Measurements from ENCODE around the gene NNAT. TPM values are rescaled to one million over a fixed set of nuclear protein-coding genes. Genes with fewer than 3 reads are reported as not detected.
"Not testable (repeated sequence)": the region's sequence is repeated elsewhere in the genome, so short reads cannot be mapped to it uniquely, and the experiment has no call there.

The NNAT gene
- total RNA-seq, 1 donor from 2014 or later: 114 TPM

DNA sequence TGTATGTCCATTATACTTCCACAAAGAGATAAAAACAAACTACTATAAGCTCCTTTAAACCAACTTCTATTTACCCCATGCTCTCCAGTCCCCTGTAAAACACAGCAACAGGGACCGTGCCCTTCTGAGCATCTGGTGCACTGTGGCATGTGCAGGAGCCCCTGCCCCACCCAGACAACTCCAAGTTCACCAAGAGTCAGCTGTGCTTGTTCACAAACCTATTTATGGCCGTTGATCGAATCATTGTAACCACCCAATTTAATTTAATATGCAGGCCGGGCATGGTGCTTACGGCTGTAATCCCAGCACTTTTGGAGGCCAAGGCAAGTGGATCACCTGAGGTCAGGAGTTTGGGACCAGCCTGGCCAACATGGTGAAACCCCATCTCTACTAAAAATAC is 20.3 kb downstream of the NNAT start:
- DNase-seq (ENCODE audit: extremely low spot score, unreplicated experiment): peak; percentile 29
- TF ChIP-seq, protein P1, sequence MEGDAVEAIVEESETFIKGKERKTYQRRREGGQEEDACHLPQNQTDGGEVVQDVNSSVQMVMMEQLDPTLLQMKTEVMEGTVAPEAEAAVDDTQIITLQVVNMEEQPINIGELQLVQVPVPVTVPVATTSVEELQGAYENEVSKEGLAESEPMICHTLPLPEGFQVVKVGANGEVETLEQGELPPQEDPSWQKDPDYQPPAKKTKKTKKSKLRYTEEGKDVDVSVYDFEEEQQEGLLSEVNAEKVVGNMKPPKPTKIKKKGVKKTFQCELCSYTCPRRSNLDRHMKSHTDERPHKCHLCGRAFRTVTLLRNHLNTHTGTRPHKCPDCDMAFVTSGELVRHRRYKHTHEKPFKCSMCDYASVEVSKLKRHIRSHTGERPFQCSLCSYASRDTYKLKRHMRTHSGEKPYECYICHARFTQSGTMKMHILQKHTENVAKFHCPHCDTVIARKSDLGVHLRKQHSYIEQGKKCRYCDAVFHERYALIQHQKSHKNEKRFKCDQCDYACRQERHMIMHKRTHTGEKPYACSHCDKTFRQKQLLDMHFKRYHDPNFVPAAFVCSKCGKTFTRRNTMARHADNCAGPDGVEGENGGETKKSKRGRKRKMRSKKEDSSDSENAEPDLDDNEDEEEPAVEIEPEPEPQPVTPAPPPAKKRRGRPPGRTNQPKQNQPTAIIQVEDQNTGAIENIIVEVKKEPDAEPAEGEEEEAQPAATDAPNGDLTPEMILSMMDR (conservative IDR thresholded peaks at IDR 0.05): no peak
- H3K9me3 Mint-ChIP-seq: no peaks in the 10 kb centered on the region
- H3K4me1 Mint-ChIP-seq (ENCODE audit: unreplicated experiment): no peaks in the 10 kb centered on the region
- H3K27ac Mint-ChIP-seq: no peak overlapping the region
- no peaks in the 10 kb centered on the region for H3K27me3 Mint-ChIP-seq
- no peaks in the 10 kb centered on the region for H3K36me3 Mint-ChIP-seq
- no peak overlapping the region for H3K4me3 Mint-ChIP-seq

DNA sequence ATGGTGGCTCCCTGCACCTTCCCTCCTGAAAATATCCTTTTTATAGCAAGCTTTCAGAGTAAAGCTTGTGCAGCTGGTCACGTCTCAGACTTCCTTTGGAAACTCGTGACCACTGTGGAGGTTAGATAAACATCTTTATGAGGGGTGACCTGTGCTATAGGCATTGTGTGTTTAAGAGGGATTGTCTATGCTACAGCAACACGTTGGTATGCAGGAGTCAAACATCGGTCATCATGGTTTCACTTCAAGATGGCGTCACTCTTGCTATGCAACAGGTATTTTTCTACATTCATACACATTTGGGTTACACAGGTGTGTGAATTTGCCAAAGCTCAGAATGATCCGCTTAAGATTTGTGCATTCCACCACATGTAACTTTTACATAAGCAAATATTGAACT is 21.2 kb downstream of the NNAT start:
- Mint-ChIP-seq H3K27ac (peak overlapping the region; percentile 34), H3K9me3 (no peaks in the 10 kb centered on the region), H3K4me3 (no peak overlapping the region), H3K4me1 (ENCODE audit: unreplicated experiment) (no peaks in the 10 kb centered on the region), H3K27me3 (no peaks in the 10 kb centered on the region), H3K36me3 (no peaks in the 10 kb centered on the region)
- TF ChIP-seq, protein P1 (conservative IDR thresholded peaks at IDR 0.05): no peak
- peak; percentile 15 for DNase-seq (ENCODE audit: extremely low spot score, unreplicated experiment)

DNA sequence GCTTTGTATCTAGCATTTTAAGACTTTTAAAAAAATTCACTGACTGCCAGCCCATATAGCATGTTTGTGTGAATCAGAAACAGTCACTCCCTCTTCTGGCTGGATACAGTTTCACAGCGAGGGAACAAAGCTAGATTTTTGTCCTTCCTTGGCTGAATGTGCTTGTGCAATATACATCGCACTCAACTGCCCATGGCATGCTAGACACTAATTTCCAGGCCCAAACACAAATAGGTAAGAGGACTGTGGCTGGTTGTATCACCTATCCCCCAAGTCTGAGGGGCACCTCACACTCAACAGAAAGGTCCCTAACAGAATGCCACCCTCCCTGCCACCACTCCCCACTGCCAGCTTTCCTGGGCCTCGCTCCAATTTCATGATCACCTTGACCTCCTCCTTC is 22.8 kb downstream of the NNAT start:
- no peak overlapping the region for H3K27ac Mint-ChIP-seq
- TF ChIP-seq, protein P1 (conservative IDR thresholded peaks at IDR 0.05): peak; percentile 66
- no peaks in the 10 kb centered on the region for H3K27me3 Mint-ChIP-seq
- no peaks in the 10 kb centered on the region for H3K36me3 Mint-ChIP-seq
- DNase-seq (ENCODE audit: extremely low spot score, unreplicated experiment): peak; percentile 18
- H3K4me3 Mint-ChIP-seq: no peak overlapping the region
- H3K4me1 Mint-ChIP-seq (ENCODE audit: unreplicated experiment): no peaks in the 10 kb centered on the region
- no peaks in the 10 kb centered on the region for H3K9me3 Mint-ChIP-seq

DNA sequence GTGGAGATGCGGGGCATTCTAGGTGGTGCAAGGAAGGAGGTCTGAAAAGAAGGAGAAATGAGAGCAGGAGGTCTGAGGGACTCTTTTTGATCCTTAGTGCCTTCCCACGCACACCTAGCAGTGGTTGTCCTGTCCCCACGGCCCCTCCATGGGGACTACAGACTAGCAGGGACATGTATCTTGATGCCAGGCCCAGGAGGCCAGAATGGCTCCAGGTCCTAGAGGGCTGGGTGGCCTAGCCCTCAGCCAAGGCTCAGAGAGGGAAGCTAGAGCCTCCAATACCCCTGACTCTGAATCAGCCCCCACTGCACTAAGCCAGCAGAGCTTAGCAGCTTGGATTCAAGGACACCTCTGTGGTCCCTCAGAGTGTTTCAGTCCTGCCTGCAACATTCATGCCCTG is 23.3 kb downstream of the NNAT start:
- Mint-ChIP-seq H3K9me3 (no peaks in the 10 kb centered on the region), H3K36me3 (no peaks in the 10 kb centered on the region), H3K27ac (no peak overlapping the region), H3K4me1 (ENCODE audit: unreplicated experiment) (no peaks in the 10 kb centered on the region), H3K27me3 (no peaks in the 10 kb centered on the region), H3K4me3 (no peak overlapping the region)
- DNase-seq (ENCODE audit: extremely low spot score, unreplicated experiment): no peak
- TF ChIP-seq, protein P1 (conservative IDR thresholded peaks at IDR 0.05): no peak

DNA sequence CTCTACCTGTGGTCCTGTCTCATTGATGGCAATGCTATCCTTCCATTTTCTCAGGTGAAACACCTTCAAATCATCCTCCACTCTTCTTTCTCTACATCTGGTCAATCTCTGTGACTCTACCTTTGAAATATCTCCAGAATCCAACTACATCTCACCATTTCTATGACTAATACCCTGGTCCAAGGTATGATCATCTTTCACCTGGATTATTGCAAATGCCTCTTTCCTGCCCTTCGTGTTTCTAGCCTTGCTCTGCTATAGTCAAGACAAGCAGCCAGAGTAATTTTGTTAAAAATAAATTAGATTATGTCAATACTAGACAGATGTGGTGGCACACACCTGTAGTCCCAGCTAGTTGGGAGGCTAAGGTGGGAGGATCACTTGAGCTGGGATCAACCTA is 24.5 kb downstream of the NNAT start:
- Mint-ChIP-seq H3K4me3 (no peak overlapping the region), H3K9me3 (no peaks in the 10 kb centered on the region), H3K27ac (no peak overlapping the region), H3K27me3 (no peaks in the 10 kb centered on the region), H3K4me1 (ENCODE audit: unreplicated experiment) (no peaks in the 10 kb centered on the region), H3K36me3 (no peaks in the 10 kb centered on the region)
- no peak for DNase-seq (ENCODE audit: extremely low spot score, unreplicated experiment)
- TF ChIP-seq, protein P1 (conservative IDR thresholded peaks at IDR 0.05): no peak

DNA sequence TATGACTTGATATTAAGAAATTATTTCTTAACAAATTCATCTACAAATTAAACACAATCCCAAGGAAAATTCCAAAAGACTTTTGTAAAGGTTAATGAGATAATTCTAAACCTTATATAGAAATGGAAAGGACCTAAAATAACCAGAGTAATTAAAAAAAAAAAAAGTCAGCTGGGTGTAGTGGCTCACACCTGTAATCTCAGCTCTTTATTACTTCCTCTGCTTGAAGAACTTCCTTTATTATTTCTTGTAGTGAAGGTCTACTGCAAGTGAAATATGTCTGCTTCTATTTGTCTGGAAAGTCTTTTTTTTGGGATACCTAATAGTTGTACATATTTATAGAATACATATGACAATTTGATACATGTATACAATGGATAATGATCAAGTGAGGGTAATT is 26.9 kb downstream of the NNAT start:
- Mint-ChIP-seq H3K9me3 (no peaks in the 10 kb centered on the region), H3K27me3 (peaks cover 2% of the 10 kb centered on the region), H3K4me1 (ENCODE audit: unreplicated experiment) (no peaks in the 10 kb centered on the region), H3K36me3 (no peaks in the 10 kb centered on the region), H3K4me3 (no peak overlapping the region), H3K27ac (no peak overlapping the region)
- DNase-seq (ENCODE audit: extremely low spot score, unreplicated experiment): no peak
- TF ChIP-seq, protein P1 (conservative IDR thresholded peaks at IDR 0.05): no peak

DNA sequence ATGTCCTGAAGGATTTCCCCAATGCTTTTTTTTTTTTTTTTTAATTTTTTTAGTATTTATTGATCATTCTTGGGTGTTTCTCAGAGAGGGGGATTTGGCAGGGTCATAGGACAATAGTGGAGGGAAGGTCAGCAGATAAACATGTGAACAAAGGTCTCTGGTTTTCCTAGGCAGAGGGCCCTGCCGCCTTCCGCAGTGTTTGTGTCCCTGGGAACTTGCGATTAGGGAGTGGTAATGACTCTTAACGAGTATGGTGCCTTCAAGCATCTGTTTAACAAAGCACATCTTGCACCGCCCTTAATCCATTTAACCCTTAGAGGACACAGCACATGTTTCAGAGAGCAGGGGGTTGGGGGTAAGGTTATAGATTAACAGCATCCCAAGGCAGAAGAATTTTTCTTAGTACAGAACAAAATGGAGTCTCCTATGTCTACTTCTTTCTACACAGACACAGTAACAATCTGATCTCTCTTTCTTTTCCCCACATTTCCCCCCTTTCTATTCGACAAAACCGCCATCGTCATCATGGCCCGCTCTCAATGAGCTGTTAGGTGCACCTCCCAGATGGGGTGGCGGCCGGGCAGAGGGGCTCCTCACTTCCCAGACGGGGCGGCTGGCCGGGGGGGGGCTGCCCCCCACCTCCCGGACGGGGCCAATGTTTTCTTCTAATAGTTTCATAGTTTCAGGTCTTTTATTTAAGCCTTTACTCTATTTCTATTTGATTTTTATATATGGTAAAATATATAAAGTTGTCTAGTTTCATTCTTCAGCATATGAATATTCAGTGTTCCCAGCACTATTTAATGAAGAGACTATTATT is 29.3 kb downstream of the NNAT start:
- not testable (repeated sequence) for H3K27ac Mint-ChIP-seq; H3K4me1 Mint-ChIP-seq (ENCODE audit: unreplicated experiment); H3K27me3 Mint-ChIP-seq; H3K36me3 Mint-ChIP-seq; H3K9me3 Mint-ChIP-seq; H3K4me3 Mint-ChIP-seq
- peak; percentile 31 for DNase-seq (ENCODE audit: extremely low spot score, unreplicated experiment)

DNA sequence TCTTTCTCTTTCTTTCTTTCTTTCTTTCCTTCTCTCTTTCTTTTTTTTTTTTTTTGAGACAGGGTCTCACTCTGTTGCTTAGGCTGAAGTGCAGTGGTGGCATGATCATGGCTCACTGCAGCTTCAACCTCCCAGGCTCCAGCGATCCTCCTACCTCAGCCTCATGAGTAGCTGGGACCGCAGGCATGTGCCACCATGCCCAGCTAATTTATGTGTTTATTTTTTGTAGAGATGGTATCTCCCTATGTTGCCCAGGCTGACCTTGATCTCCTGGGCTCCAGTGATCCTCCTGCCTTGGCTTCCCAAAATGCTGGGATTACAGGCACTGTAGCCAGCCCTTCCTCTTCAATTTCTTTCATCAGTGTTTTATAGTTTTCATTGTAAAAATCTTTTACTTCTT is 30.6 kb downstream of the NNAT start:
- H3K4me3 Mint-ChIP-seq; H3K4me1 Mint-ChIP-seq (ENCODE audit: unreplicated experiment); H3K27me3 Mint-ChIP-seq; H3K36me3 Mint-ChIP-seq; H3K27ac Mint-ChIP-seq; H3K9me3 Mint-ChIP-seq: not testable (repeated sequence)
- peak; percentile 15 for DNase-seq (ENCODE audit: extremely low spot score, unreplicated experiment)

Measured in type B pancreatic cell (in vitro differentiated cells).